Kidney epithelial cell (primary cell): ENCODE measurements around the gene BCAN. TPM values are rescaled to one million over a fixed set of nuclear protein-coding genes. Genes with fewer than 3 reads are reported as not detected.

Experiments used
- DNase-seq: peaks from one replicate; pipeline ENCODE4 v3.0.0-alpha.2; 2010; ENCODE audit warnings: low read depth
- H3K27me3 ChIP-seq: 2 replicates; pipeline ENCODE4 v1.6.0; 2011; ENCODE audit warnings: low read length; ENCODE audit not compliant: control insufficient read depth, insufficient read depth
- H3K36me3 ChIP-seq: 2 replicates; pipeline ENCODE4 v1.5.1; 2011; ENCODE audit warnings: low read length; ENCODE audit not compliant: control insufficient read depth, insufficient read depth
- H3K4me3 ChIP-seq: 2 replicates; pipeline ENCODE4 v1.5.1; 2011; ENCODE audit warnings: low read depth, mild to moderate bottlenecking, control low read depth, low read length
- CTCF ChIP-seq: IDR thresholded peaks from 2 replicates; pipeline ENCODE4 v1.5.1; 2011; ENCODE audit warnings: mild to moderate bottlenecking, moderate library complexity, low read length, control low read depth, inconsistent platforms; ENCODE audit not compliant: insufficient read depth, poor library complexity, severe bottlenecking
- total RNA-seq: library from RNA; depleted of rRNA; stranded (reverse); fragments of >200 nt; gene quantifications from 2 replicates; pipeline ENCODE4 v1.2.3, GENCODE V29; 2015

Gene BCAN
- total RNA-seq, 1 donor from 2014 or later, result 0.17 TPM

GRCh38 chr1:156595016-156595415 lies 46.9 kb upstream of the BCAN start:
- H3K36me3 ChIP-seq, result peaks cover 6% of the 10 kb centered on the region
- no peaks in the 10 kb centered on the region for H3K27me3 ChIP-seq
- no peak for DNase-seq
- H3K4me3 ChIP-seq, result no peak overlapping the region
- TF ChIP-seq CTCF, result no peak

- Histone ChIP-seq H3K27me3 (no peaks in the 10 kb centered on the region), H3K4me3 (no peak overlapping the region), H3K36me3 (peaks cover 6% of the 10 kb centered on the region)
- no peak for TF ChIP-seq CTCF
- no peak for DNase-seq
These were observed 45.5 kb upstream of the BCAN start for GRCh38 chr1:156596426-156596825.

- no peaks in the 10 kb centered on the region for H3K27me3 ChIP-seq
- no peak for TF ChIP-seq CTCF
- no peak overlapping the region for H3K4me3 ChIP-seq
- DNase-seq, result no peak
- H3K36me3 ChIP-seq, result peaks cover 5% of the 10 kb centered on the region
These were observed 43.8 kb upstream of the BCAN start for GRCh38 chr1:156598125-156598524.

GRCh38 chr1:156598731-156599432 lies 43.0 kb upstream of the BCAN start:
- no peak for DNase-seq
- no peaks in the 10 kb centered on the region for H3K27me3 ChIP-seq
- TF ChIP-seq CTCF, result no peak
- no peak overlapping the region for H3K4me3 ChIP-seq
- peaks cover 4% of the 10 kb centered on the region for H3K36me3 ChIP-seq

GRCh38 chr1:156599811-156600210 lies 42.1 kb upstream of the BCAN start:
- H3K4me3 ChIP-seq, result no peak overlapping the region
- DNase-seq, result no peak

More at GRCh38 chr1:156599811-156600210, 42.1 kb upstream of the BCAN start:
- Histone ChIP-seq H3K27me3 (no peaks in the 10 kb centered on the region), H3K36me3 (peaks cover 4% of the 10 kb centered on the region)
- TF ChIP-seq CTCF, result no peak
